HFFc6 (cell line): ENCODE data around the gene MYRIP. TPM values are rescaled to one million over a fixed set of nuclear protein-coding genes. Genes with fewer than 3 reads are reported as not detected.

ENCODE experiments used
- DNase-seq: peaks from one replicate; pipeline ENCODE4 v3.0.0-alpha.2; 2018
- H3K27ac Mint-ChIP-seq: 2 replicates; pipeline ENCODE4 v1.8.0; 2020; ENCODE audit warnings: mild to moderate bottlenecking, mixed read lengths
- H3K27me3 Mint-ChIP-seq: 2 replicates; pipeline ENCODE4 v1.8.0; 2021; ENCODE audit warnings: mild to moderate bottlenecking, moderate library complexity, mixed read lengths; ENCODE audit not compliant: insufficient read depth
- H3K36me3 Mint-ChIP-seq: 2 replicates; pipeline ENCODE4 v1.8.0; 2021; ENCODE audit warnings: low read depth, mixed read lengths
- H3K4me1 Mint-ChIP-seq: 2 replicates; pipeline ENCODE4 v1.8.0; 2020; ENCODE audit warnings: low read depth, mixed read lengths
- H3K4me3 Mint-ChIP-seq: 2 replicates; pipeline ENCODE4 v1.8.0; 2020; ENCODE audit warnings: mild to moderate bottlenecking, moderate library complexity, mixed read lengths
- H3K9me3 Mint-ChIP-seq: 2 replicates; pipeline ENCODE4 v1.8.0; 2020; ENCODE audit warnings: mild to moderate bottlenecking, mixed read lengths
- total RNA-seq, 6 experiments: library from RNA; stranded (reverse); fragmentation: NEBNext Ultra II Directional; extraction: Animal tissue kit (Norgen Biotek cat#: 25700); gene quantifications; 2 replicates in 1 of 6; 3 replicates in 5 of 6; pipeline ENCODE4 v1.2.3, GENCODE V29; 2021
- TF ChIP-seq, protein P1 (sequence below): fragments of 200-600 bp; sonication (generic); IDR thresholded peaks from 2 replicates; pipeline ENCODE4 v1.5.0; 2021; ENCODE audit warnings: antibody characterized with exemption, mild to moderate bottlenecking

Gene MYRIP
- total RNA-seq, 6 experiments from 2014 or later, result 0.07 to 0.28 (median 0.13) TPM; not detected in 1

GRCh38 chr3:40223856-40224255 lies 414.4 kb downstream of the MYRIP start:
- TF ChIP-seq, protein P1, sequence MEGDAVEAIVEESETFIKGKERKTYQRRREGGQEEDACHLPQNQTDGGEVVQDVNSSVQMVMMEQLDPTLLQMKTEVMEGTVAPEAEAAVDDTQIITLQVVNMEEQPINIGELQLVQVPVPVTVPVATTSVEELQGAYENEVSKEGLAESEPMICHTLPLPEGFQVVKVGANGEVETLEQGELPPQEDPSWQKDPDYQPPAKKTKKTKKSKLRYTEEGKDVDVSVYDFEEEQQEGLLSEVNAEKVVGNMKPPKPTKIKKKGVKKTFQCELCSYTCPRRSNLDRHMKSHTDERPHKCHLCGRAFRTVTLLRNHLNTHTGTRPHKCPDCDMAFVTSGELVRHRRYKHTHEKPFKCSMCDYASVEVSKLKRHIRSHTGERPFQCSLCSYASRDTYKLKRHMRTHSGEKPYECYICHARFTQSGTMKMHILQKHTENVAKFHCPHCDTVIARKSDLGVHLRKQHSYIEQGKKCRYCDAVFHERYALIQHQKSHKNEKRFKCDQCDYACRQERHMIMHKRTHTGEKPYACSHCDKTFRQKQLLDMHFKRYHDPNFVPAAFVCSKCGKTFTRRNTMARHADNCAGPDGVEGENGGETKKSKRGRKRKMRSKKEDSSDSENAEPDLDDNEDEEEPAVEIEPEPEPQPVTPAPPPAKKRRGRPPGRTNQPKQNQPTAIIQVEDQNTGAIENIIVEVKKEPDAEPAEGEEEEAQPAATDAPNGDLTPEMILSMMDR, result no peak
- DNase-seq, result no peak
- Mint-ChIP-seq H3K36me3 (no peaks in the 10 kb centered on the region), H3K27ac (no peak overlapping the region), H3K9me3 (no peaks in the 10 kb centered on the region), H3K27me3 (no peaks in the 10 kb centered on the region; the same call in 1 of the 2 replicates), H3K4me1 (no peaks in the 10 kb centered on the region), H3K4me3 (no peak overlapping the region)

- no peaks in the 10 kb centered on the region for H3K36me3 Mint-ChIP-seq
- H3K27me3 Mint-ChIP-seq, result no peaks in the 10 kb centered on the region; the same call in 1 of the 2 replicates
Observed at GRCh38 chr3:40224796-40225515, 415.5 kb downstream of the MYRIP start.

DNA sequence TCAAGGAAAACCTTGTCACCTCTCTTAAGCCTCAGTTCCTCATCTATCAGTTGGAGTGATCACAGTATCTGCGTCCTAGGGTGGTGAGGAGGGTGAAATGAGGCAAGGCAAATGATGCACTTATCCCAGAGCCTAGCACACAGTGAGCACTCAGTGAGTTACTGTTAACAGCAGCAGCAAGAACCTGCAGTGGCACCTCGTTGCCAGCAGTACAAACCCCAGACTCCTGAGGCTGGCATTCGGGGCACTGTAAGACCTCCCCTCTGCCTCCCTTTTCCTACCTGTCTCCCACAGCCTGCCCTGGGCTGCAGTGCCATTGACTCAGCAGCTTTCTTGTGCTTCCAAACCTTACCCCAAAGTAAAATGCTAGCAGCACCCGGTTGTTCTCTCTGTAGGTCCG lies 417.2 kb downstream of the MYRIP start:
- DNase-seq, result no peak
- Mint-ChIP-seq H3K4me1 (no peaks in the 10 kb centered on the region), H3K4me3 (no peak overlapping the region), H3K36me3 (no peaks in the 10 kb centered on the region), H3K27me3 (no peaks in the 10 kb centered on the region; the same call in 1 of the 2 replicates), H3K27ac (no peak overlapping the region), H3K9me3 (no peaks in the 10 kb centered on the region)
- TF ChIP-seq, protein P1, result no peak

More at GRCh38 chr3:40224796-40225515, 415.5 kb downstream of the MYRIP start:
- no peak for DNase-seq
- Mint-ChIP-seq H3K9me3 (no peaks in the 10 kb centered on the region), H3K4me1 (no peaks in the 10 kb centered on the region), H3K27ac (no peak overlapping the region), H3K4me3 (no peak overlapping the region)
- TF ChIP-seq, protein P1, result no peak

- no peak overlapping the region for H3K27ac Mint-ChIP-seq
- H3K4me3 Mint-ChIP-seq, result no peak overlapping the region
- H3K27me3 Mint-ChIP-seq, result no peaks in the 10 kb centered on the region; the same call in 1 of the 2 replicates
- no peak for DNase-seq
- H3K36me3 Mint-ChIP-seq, result no peaks in the 10 kb centered on the region
- H3K9me3 Mint-ChIP-seq, result no peaks in the 10 kb centered on the region
- TF ChIP-seq, protein P1, result no peak
- H3K4me1 Mint-ChIP-seq, result no peaks in the 10 kb centered on the region
Observed at GRCh38 chr3:40228792-40229350, 419.5 kb downstream of the MYRIP start.

- no peaks in the 10 kb centered on the region for H3K36me3 Mint-ChIP-seq
- H3K4me1 Mint-ChIP-seq, result no peaks in the 10 kb centered on the region
- H3K4me3 Mint-ChIP-seq, result no peak overlapping the region
- no peak overlapping the region for H3K27ac Mint-ChIP-seq
- H3K27me3 Mint-ChIP-seq, result no peaks in the 10 kb centered on the region; the same call in 1 of the 2 replicates
- TF ChIP-seq, protein P1, result no peak
- no peaks in the 10 kb centered on the region for H3K9me3 Mint-ChIP-seq
- DNase-seq, result no peak
Observed at GRCh38 chr3:40229386-40229785, 420.0 kb downstream of the MYRIP start.
